ENCODE results near the gene MEI4. TPM values are rescaled to one million over a fixed set of nuclear protein-coding genes. Genes with fewer than 3 reads are reported as not detected.

MEI4 gene
- total and polyA plus RNA-seq, 9 donors: 0.05 to 0.07 TPM; not detected in 7

DNA sequence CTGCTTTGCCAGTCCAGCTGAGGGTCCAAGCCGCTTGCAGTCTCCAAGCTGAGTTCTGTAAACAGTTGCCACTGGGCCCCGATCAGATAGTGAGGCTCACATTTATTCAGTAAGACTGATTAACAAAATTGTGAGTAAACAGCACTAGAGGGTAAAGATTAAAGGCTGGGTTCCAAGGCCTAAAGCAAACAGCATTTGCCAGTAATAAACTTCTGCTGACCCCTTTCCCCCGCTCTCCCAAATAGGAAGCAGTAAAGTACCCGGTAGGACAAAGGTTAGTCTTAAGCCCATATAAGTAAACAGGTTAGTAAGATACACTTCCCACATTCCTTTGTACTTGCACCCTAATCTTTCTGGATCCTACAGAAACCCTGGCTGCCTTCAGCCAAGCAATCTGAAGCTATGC, 181.8 kb downstream of the MEI4 start:
- Histone ChIP-seq H3K4me1 (ENCODE audit: insufficient read depth) (no peaks in the 10 kb centered on the region), H3K27me3 (no peaks in the 10 kb centered on the region), H3K9me3 (no peaks in the 10 kb centered on the region), H3K36me3 (no peaks in the 10 kb centered on the region), H3K4me3 (no peak overlapping the region), H3K27ac (no peak overlapping the region)
- intact Hi-C loops (cut with DNase I): no loop called here
- 56 to 61% (median 61%) methylated on average over 4 of the region's 4 CpGs for WGBS, 3 donors
- TF ChIP-seq EP300 (IDR thresholded peaks at IDR 0.05): no peak
- TF ChIP-seq POLR2A (IDR thresholded peaks at IDR 0.05): no peak
- TF ChIP-seq CTCF (IDR thresholded peaks at IDR 0.05): no peak
- no peak for DNase-seq

DNA sequence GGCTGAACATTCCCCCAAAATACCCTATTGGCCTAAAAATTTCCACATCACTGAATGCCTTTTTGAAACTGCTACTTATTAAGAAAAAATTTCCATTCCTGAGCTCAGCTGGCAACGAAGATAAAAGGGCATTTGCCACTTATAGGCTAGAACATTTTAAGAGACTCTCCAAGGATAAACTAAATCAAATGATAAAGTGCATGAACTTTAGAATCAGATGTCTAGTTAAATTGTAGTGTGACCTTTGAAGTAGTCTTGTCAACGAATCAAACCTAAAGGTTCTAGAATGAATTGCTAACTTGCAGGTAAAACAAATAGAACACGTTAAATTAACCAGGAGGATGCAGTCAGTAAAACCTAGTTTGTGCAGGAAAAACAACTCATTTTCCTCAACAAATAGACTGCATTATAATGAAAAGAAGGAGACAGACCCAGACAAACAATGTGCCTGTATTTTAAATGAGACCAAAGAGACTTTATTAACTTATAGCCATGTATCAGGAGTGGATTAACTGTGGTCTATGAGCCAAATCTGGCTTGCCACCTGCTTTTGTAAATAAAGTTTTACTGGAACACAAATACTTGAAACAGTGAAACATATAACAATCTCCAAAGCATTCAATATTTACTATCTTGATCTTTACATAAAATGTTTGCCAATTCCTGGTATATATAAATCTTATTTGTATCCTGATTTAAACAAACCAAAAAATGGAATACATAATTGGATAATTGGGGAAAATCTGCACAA, 184.4 kb downstream of the MEI4 start:
- Histone ChIP-seq H3K27me3 (no peaks in the 10 kb centered on the region), H3K4me1 (ENCODE audit: insufficient read depth) (no peaks in the 10 kb centered on the region), H3K27ac (no peak overlapping the region), H3K36me3 (no peaks in the 10 kb centered on the region), H3K4me3 (no peak overlapping the region), H3K9me3 (no peaks in the 10 kb centered on the region)
- WGBS, 3 donors: 50 to 57% (median 52%) methylated on average over 3 of the region's 3 CpGs
- intact Hi-C loops (cut with DNase I): no loop called here
- no peak for DNase-seq
- TF ChIP-seq CTCF (IDR thresholded peaks at IDR 0.05) (no peak), EP300 (IDR thresholded peaks at IDR 0.05) (no peak), POLR2A (IDR thresholded peaks at IDR 0.05) (no peak)

DNA sequence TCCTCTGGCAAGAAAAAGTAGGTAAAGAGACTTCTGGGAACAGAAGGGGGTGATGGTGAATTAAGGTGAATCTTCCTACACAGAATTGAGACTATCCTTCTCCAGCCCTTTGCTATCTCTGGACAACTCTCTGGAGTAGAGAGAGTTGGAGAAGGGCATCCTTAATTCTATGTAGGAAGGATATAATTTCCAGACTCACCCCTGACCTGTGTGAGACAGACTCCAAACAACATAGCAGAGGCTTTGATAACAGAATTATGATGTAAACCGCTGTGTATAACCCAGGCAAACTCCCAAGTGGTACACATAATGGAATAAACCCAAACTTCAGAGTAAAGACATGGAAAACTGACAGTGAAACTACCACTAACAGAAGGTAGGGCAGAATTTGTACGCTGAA, 186.5 kb downstream of the MEI4 start:
- no peak overlapping the region for H3K4me3 ChIP-seq
- no peak overlapping the region for H3K27ac ChIP-seq
- no peaks in the 10 kb centered on the region for H3K4me1 ChIP-seq (ENCODE audit: insufficient read depth)
- WGBS, 3 donors: 64 to 76% (median 69%) methylated on average over 2 of the region's 2 CpGs
- H3K9me3 ChIP-seq: no peaks in the 10 kb centered on the region
- no peaks in the 10 kb centered on the region for H3K27me3 ChIP-seq
- intact Hi-C loops (cut with DNase I): no loop called here
- H3K36me3 ChIP-seq: no peaks in the 10 kb centered on the region
- no peak for TF ChIP-seq POLR2A (IDR thresholded peaks at IDR 0.05)
- no peak for TF ChIP-seq EP300 (IDR thresholded peaks at IDR 0.05)
- no peak for TF ChIP-seq CTCF (IDR thresholded peaks at IDR 0.05)
- no peak for DNase-seq

DNA sequence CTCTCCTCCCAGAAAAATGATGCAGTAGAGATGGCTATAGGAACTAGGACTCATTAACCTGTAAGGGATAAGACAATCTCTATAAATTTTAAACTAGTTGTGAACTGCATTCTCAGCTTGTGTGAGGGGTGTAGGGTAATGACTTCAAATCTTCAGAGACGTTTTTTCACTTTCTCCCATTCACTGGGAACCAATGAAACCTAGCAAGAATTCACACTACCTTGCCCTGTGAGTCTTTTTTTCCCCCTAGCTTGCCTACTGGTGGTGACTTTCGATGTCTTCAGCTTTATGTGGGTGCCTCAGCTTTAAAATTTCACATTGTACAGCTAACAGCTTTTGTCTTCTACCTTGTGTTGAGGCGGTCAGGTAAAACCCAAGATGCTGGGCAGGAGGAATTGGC, 192.0 kb downstream of the MEI4 start:
- H3K27me3 ChIP-seq: no peaks in the 10 kb centered on the region
- DNase-seq: no peak
- WGBS, 3 donors: 63 to 68% (median 66%) methylated on average over 3 of the region's 3 CpGs
- no peak overlapping the region for H3K27ac ChIP-seq
- no peaks in the 10 kb centered on the region for H3K9me3 ChIP-seq
- TF ChIP-seq CTCF (IDR thresholded peaks at IDR 0.05) (no peak), POLR2A (IDR thresholded peaks at IDR 0.05) (no peak), EP300 (IDR thresholded peaks at IDR 0.05) (no peak)
- H3K4me3 ChIP-seq: no peak overlapping the region
- intact Hi-C loops (cut with DNase I): no loop called here
- no peaks in the 10 kb centered on the region for H3K36me3 ChIP-seq
- no peaks in the 10 kb centered on the region for H3K4me1 ChIP-seq (ENCODE audit: insufficient read depth)

Data from ovary (tissue), 9 donors.